K562 (cell line): ENCODE data around the gene IARS2. TPM values are rescaled to one million over a fixed set of nuclear protein-coding genes. Genes with fewer than 3 reads are reported as not detected.

Experiments
- EP400 ChIP-seq: fragments of 450-650 bp; IDR thresholded peaks from 2 replicates; pipeline ENCODE4 v1.6.1; 2017; ENCODE audit warnings: antibody characterized with exemption, mild to moderate bottlenecking, moderate library complexity
- FOSL1 ChIP-seq: fragments of 200-800 bp; sonication (Bioruptor generic); conservative IDR thresholded peaks from 2 replicates; pipeline ENCODE4 v1.6.1; 2016; ENCODE audit warnings: missing genetic modification characterization, missing compliant biosample characterization
- GATAD2A ChIP-seq: fragments of 450-650 bp; IDR thresholded peaks from 2 replicates; pipeline ENCODE4 v1.6.1; 2017
- MGA ChIP-seq: fragments of 450-650 bp; IDR thresholded peaks from 2 replicates; pipeline ENCODE4 v1.6.1; 2016; ENCODE audit warnings: mild to moderate bottlenecking, moderate library complexity
- NRF1 ChIP-seq, 2 experiments: fragments of 450-650 bp; IDR thresholded peaks in 1 of 2; conservative IDR thresholded peaks in 1 of 2; 2 replicates each; pipeline ENCODE4 v1.6.1; 2014; ENCODE audit warnings: mild to moderate bottlenecking in 2 of 2
- PCBP1 ChIP-seq: fragments of 200-400 bp; formaldehyde crosslinking; IDR thresholded peaks from 2 replicates; pipeline ENCODE4 v1.6.1; 2018; ENCODE audit warnings: mild to moderate bottlenecking, low read depth, low read length; ENCODE audit not compliant: poor library complexity, severe bottlenecking
- TBL1XR1 ChIP-seq, 2 experiments: IDR thresholded peaks; 2 replicates each; pipeline ENCODE4 v1.6.1; 2012; ENCODE audit warnings: improper control_type of control experiment in 2 of 2, low read length in 2 of 2, mild to moderate bottlenecking in 1 of 2
- TEAD1 ChIP-seq, 2 experiments: fragments of 450-650 bp in 1 of 2; sonication (generic) in 1 of 2; formaldehyde crosslinking; IDR thresholded peaks; 2 replicates each; pipeline versions ENCODE4 v1.4.0 to v1.8.0; 2020 to 2022; ENCODE audit warnings: mild to moderate bottlenecking in 2 of 2, missing genetic modification reagents in 1 of 2
- ZNF592 ChIP-seq: fragments of 450-650 bp; IDR thresholded peaks from 2 replicates; pipeline ENCODE4 v1.6.1; 2017; ENCODE audit warnings: antibody characterized with exemption, mild to moderate bottlenecking
- ZNF644 ChIP-seq: fragments of 200-800 bp; sonication (Bioruptor generic); IDR thresholded peaks from 2 replicates; pipeline ENCODE4 v1.6.1; 2016; ENCODE audit warnings: low read depth, missing genetic modification characterization, missing compliant biosample characterization
- polyA plus RNA-seq, 8 experiments: library from polyadenylated mRNA; depleted of rRNA in 4 of 8; stranded (reverse) in 5 of 8; unstranded in 3 of 8; fragments of >200 nt; fragmentation: Nextera tagmentation in 2 of 8; fragmentation: Illumina TruSeq in 1 of 8; extraction: Ambion mirVana in 2 of 8; extraction: Trizol in 1 of 8; gene quantifications; 2 replicates each; pipeline versions ENCODE4 v1.2.1 to v1.2.3, GENCODE V29; 2011 to 2014; ENCODE audit warnings: inconsistent platforms in 1 of 8, missing spikeins in 1 of 8
- total RNA-seq, 7 experiments: library from RNA; depleted of rRNA in 6 of 7; stranded (reverse); fragments of >200 nt in 6 of 7; fragmentation: Illumina TruSeq in 2 of 7; extraction: Trizol in 2 of 7; gene quantifications; 2 replicates each; pipeline versions ENCODE4 v1.2.1 to v1.2.3, GENCODE V29; 2011 to 2021; ENCODE audit warnings: low replicate concordance in 1 of 7
- TF ChIP-seq, protein P1 (sequence below): sonication (generic); formaldehyde crosslinking; IDR thresholded peaks from 2 replicates; pipeline ENCODE4 v1.8.1; 2023; ENCODE audit warnings: mild to moderate bottlenecking, missing genetic modification reagents, moderate library complexity

IARS2 gene
- total and polyA plus RNA-seq, 9 of the 15 experiments (the other 6 are each of a cell fraction or from before 2014, with no cell fraction given), result 39.6 to 127 (median 93.8) TPM

GRCh38 chr1:220149742-220150141 lies 55.8 kb downstream of the IARS2 start (continued):
- no peak for TF ChIP-seq MGA
- no peak for TF ChIP-seq EP400
- TF ChIP-seq PCBP1, result no peak
- TF ChIP-seq GATAD2A, result no peak
- TF ChIP-seq, protein P1, sequence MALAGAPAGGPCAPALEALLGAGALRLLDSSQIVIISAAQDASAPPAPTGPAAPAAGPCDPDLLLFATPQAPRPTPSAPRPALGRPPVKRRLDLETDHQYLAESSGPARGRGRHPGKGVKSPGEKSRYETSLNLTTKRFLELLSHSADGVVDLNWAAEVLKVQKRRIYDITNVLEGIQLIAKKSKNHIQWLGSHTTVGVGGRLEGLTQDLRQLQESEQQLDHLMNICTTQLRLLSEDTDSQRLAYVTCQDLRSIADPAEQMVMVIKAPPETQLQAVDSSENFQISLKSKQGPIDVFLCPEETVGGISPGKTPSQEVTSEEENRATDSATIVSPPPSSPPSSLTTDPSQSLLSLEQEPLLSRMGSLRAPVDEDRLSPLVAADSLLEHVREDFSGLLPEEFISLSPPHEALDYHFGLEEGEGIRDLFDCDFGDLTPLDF, result no peak
- TF ChIP-seq ZNF644 (tag), result no peak
- TF ChIP-seq NRF1 (conservative IDR thresholded peaks at IDR 0.05 in 1 of 2, IDR thresholded peaks at IDR 0.05 in 1 of 2), result no peak
- TF ChIP-seq ZNF592, result no peak
- no peak for TF ChIP-seq TEAD1 (CRISPR knock-in tag; IDR thresholded peaks at IDR 0.05)
- TF ChIP-seq TBL1XR1 (IDR thresholded peaks at IDR 0.05; ENCODE audit: low read length in 2 of 2), result no peak
- no peak for TF ChIP-seq FOSL1 (tag)
